Pons (tissue), 1 donor: Measurements from ENCODE around the gene FAM210A.
"Not testable (repeated sequence)": the region's sequence is repeated elsewhere in the genome, so short reads cannot be mapped to it uniquely, and the experiment has no call there.

Experiments used
- DNase-seq: peaks from one replicate; pipeline ENCODE4 v3.0.0-alpha.2; 2016; ENCODE audit warnings: low spot score

FAM210A gene, protein sequence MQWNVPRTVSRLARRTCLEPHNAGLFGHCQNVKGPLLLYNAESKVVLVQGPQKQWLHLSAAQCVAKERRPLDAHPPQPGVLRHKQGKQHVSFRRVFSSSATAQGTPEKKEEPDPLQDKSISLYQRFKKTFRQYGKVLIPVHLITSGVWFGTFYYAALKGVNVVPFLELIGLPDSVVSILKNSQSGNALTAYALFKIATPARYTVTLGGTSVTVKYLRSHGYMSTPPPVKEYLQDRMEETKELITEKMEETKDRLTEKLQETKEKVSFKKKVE

DNA sequence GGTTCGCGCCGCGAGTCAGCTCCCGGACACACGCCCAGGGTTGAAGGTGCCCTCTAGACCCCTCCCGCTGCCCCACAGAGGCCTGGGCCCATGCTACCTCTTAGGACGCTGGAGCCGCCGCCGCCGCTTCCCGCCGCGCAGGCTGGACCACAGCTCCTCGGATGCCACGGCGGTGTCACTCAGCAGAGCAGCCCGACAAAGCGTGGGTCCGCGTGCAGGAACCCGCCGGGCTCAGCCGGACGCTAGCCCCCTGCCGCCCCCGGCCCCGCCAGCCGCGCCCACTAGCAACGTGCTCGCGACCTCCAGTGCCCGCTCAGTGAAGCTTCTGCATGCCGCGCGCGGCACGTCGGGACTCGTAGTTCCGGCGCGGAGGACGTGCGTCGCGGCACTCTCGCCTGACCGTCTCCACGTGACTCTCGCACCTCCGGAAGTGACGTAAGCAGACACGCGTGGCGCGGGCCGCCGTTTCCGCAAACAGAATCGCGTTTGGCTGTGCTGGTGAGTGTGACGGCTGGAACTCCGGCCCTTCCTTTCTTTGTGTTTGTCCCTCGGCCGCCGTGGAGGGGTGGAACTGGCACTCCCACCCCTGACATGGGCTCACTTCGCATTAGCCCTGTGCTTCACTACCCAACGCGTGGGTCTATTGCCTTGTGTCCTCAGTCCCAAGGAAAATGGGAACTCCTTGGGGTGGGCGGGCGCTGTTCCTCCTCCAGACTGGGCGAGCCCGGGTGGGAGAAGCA lies at the start of gene FAM210A, which contains the start of gene RNMT:
Gene FAM210A, minus strand, starts transcription at position 327 of the 740 bp plus-strand sequence. CDS start 44,481 bp downstream, outside the sequence.
Gene RNMT, plus strand, starts transcription at position 442 of the 740 bp plus-strand sequence. CDS start 4,845 bp downstream, outside the sequence.
- peak; percentile 95 for DNase-seq

DNA sequence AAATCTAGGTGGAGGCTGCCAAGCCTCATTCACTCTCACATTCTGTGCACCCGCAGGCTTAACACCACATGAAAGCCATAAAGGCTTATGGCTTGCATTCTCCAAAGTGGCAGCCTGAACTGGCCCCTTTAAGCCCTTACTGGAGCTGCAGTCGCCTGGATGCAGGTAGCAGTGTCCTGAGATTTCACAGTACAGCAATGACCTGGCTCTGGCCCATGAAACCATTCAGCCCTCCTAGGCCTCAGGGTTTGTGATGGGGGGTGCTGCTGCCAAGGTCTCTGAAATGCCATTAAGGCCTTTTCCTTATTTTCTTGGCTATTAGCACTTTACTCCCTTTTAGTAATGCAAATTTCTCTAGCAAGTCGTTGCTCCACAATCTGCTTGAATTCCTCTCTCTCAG lies 48.7 kb upstream of the FAM210A start:
- no peak for DNase-seq

DNA sequence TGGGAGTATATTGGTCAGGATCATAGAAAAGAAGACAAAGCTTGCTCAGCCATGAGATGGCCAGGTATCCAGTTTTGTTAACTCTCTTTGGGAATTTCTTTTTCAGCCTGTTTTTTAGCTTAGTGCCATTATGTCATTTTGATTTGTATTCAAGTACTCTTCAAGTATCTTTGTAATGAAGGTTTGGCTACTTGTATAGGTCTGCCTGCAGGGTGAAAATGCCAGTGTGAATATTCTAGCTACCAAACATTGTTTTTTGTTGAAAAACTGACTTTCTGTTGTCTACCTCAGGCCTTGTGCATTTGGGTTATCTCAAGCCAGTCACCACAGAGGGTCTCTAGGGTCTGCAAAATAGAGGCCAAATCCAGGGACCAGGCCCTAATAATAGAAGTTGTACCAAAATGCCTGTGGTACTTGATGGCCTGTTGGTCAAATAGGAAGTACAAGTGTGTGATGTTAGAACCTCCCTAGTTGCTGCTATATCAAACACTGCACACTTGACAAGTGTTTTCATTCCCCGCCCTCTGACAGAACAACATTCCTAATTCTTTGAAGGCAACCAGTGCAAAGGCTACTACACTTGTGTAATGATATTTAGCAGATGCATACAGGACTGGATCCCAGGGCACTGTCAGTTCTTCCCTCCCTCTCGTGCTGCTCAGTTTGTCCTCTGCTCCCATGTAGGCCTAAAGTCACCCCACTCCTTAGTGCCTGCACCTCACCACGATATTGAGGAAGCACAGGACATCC lies 36.5 kb upstream of the FAM210A start:
- no peak for DNase-seq

DNA sequence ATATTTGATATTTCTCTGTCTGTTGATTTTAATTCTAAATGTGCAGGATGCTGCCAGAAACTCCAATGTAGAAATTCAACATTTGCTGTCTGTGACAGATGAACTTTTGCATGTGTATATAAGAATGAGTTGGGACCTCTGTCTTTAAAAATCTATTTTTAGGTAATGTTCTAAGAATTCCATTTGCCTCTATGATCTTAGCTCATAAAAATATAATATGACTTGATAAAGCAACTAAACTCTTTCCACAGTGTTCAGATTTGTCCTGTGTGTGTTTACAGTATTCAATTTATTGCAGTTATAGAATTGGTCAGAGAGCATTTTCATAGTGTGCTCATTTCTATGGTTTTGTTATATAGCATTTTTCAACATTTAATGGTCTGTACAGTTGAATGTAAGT lies 33.7 kb upstream of the FAM210A start:
- no peak for DNase-seq

DNA sequence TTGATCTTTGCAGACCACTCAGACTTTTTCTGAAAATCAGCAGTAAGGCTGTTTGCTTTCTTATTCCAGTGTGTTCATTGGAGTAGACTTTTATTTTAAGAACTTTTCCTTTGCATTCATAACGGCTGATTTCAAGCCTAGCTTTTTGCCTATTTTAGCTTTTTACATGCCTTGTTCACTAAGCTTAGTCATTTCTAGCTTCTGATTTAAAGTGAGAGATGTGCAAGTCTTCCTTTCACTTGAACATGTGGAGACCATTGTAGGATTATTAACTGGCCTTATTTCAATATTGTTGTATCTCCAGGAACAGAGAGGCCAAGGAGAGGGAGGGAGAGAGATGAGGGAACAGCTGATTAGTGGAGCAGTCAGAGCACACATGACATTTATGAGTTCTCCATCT lies 32.3 kb upstream of the FAM210A start:
- no peak for DNase-seq

DNA sequence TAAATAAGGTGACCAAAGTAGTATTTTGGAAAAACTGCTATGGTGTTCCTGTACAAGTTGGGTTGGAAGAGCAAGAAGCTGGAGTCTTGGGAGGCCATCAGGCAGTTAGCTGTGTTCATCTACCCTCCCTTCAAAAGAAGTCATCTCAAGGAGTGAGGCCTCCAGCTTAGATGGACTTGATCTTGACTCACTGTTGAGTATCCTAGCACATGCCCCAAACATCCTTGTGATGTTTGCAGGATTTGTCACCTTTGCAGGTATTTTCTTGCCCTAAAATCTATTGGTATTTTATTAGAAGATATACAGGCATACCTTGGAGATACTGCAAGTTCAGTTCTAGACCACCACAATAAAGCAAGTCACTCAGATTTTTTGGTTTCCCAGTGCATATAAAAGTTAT lies 30.3 kb upstream of the FAM210A start:
- DNase-seq: no peak

DNA sequence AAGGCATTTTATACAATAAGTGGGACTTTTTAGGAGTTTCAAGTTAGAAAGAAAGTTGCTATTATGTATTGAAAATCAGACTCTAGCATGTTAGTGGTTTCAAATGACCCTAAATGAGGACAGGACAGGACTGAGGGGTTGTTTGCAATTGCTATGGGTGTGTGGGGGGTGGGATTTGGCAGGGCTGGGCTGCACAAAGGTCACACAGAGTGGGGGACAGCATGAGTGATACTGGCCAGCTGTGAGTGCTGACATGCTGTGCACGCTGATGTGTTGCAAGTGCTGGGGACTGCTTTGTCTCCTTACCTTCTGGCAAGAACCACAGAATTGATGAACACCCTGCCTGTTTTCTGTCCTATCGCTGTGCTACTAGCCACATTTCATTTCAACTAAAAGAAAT lies 29.9 kb upstream of the FAM210A start:
- DNase-seq: no peak

DNA sequence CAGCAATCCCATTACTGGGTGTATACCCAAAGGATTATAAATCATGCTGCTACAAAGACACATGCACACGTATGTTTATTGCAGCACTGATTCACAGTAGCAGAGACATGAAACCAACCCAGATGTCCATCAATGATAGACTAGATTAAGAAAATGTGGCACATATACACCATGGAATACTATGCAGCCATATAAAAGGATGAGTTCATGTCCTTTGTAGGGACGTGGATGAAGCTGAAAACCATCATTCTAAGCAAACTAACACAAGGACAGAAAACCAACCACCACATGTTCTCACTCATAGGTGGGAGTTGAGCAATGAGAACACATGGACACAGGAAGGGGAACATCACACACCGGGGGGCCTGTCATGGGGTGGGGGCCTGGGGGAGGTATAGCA lies 25.2 kb upstream of the FAM210A start:
- not testable (repeated sequence) for DNase-seq

DNA sequence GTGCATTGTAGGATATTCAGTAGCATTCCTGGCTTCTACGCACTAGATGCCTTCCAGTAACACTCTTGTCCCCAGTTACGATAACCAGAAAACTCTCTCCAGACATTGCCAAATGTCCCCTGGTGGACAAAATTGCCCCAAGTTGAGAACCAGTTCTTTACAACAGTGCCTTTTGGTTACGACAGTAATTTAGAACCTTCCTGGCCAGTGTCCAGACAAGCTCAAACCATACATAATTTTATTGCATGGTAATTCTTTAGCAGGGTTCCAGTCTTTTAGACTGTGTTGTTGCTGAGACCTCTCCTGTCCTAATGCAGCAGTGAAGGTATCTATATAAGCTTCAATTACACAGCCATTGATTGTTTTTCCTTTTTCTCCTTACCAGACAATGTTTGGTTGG lies 20.3 kb upstream of the FAM210A start:
- no peak for DNase-seq

DNA sequence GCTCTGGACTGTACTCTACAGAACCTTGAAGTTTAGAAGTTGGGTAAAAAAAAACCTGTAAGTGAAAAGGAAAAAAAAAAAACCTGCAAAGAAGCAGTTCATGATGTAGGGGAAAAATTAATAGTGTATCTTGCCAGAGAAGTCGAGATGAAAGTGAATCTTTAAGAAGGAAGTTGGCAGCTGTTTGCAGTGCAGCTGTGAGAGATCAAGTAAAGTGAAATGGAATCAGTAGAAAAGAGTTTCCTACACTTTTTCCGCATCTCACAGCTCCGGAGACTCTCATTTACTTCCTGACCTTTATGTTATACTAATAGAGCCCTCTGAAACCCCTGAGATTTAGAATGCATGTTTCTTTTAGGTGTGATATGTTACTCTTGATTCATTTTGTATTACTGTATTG lies 19.3 kb upstream of the FAM210A start:
- DNase-seq: no peak

DNA sequence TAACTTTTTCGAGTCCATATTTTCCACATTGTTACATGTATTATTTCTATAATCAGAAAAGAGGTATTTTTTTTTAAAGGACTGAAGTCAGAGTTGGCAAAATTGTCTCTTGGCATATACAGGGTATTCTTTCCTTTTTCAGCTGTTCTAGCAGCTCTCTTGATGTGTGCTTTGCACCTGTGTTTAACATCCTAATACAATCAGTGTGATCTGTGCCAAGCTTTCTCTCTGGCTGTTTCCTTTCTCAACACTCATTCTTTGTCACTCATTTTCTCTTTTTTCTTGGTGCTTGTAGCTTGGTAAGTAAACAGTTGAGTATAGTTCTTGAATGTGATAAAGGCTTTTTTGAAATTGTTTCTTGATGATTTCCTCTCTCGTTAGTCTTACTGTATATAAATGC lies 9.3 kb upstream of the FAM210A start:
- DNase-seq: peak; percentile 8

DNA sequence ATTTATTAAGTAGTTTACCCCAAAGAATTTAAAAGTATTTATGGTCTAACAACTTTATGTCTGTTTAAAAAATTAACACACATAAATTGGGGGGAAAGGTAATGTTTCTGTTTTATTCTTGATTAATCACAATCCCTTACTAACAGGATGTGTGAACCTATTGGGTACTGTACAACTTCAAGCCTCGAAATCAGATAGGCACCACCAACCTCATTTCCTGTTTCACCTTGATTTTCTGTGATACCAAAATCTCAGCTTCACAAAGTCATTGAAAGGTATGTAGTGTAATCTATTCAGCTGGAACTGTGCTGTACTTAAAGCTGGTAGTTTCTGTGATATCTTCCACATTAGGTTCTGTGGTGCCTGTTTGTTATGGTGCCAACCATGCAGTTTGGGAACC lies 4.1 kb upstream of the FAM210A start:
- DNase-seq: no peak

DNA sequence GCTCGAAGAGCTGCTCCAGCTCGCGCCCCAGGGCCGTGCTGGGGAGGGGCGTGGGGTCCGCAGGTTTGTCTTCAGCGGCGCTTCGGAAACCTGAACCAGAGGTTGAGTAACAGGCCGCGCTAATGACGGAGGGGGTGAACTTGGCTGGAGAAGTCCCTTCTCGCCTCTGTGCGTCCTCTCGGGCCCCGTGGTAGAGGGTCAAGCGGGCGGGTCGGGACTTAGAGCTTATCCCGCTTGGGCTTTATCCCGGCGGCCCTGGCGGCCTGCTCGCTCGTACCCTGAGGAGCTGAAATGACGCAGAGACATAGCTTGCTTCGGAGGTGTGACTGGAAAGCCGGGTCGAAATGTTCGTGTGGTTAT lies 594 bp upstream of the FAM210A start:
- DNase-seq: no peak

DNA sequence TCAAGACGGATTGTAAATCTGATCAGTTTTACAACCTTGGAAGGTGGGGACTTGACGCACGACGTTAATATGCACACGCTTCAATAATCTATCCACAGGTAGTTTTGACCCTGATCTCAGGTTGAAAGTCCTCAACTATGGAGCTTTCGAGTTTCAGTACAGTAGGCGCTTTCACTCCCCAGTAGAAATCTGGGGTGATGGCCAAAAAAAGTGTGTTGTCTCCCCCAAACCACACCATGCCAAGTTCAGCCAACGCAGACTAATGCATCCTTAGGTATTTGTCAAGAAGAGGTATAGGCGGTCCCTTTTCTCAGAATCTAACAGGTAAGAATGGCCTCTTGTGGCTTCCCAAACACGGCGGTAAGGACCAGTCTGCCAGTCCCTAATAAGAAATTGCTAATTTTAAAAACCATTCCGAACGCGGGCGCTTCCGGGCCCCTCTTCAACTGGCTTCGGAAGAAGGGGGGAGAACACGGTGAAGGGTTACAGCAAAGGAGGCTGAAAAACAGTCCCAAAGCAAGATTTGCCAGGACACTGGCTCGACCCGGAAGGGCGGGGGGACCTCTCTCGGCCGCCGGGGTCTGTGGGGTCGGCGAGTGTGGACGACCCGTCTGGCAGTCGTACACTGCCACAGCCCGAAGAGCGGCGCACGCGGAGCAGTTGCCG lies 659 bp downstream of the FAM210A start:
- DNase-seq: peak; percentile 22

DNA sequence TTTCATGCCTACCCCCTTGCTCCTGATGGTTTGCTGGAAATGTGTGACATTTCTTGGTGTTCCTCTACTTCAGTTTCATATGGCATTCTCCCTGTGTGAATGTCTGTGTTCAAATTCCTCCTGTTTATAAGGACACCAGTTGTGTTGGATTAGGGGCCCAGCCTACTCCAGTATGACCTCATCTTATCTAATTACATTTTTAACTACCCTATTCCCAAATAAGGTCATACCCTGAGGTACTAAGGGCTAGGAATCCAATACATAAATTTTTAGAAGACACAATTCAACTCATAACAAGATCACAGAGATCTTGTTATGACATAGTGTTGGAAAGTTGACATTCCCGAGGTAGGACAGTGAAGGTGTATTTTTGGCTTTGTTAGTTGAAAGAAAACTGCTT lies 5.5 kb downstream of the FAM210A start:
- no peak for DNase-seq

DNA sequence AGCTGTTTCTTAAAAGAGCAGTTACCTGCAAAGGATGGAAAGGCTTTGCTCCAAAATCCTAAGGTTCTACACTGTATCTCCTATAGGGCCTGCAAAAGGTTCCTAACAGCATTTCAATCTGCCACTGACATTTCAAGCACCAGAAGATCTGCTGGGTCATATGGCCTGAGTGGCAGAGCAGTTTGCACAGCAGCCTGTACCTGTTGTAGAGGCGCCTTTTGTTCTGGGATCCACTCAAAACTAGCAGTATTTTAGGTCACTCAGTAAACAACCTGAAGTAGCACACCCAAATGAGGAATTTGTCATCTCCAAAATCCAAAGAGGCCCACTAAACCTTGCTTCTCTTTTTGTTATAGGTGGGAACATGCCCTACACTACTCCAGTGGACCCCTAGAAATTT lies 6.2 kb downstream of the FAM210A start:
- no peak for DNase-seq

DNA sequence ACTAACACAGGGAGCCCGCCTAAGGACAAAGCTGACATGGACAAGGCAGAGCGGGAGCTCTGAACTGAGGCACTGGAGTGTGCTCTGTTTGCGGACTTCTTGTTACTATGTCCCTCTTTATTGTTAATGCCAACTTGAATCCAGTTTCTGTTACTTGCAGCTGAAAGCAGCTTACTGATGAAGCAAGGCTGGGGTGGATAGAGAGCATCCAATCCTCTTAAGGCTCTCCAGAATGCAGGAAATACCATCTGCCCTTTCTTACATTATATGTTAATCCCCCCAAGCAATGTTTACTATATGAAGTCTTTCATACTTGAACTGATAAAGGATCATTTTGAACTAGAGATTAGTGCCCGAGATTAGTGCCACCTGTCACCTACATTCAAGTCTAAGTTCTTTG lies 9.4 kb downstream of the FAM210A start:
- DNase-seq: no peak

DNA sequence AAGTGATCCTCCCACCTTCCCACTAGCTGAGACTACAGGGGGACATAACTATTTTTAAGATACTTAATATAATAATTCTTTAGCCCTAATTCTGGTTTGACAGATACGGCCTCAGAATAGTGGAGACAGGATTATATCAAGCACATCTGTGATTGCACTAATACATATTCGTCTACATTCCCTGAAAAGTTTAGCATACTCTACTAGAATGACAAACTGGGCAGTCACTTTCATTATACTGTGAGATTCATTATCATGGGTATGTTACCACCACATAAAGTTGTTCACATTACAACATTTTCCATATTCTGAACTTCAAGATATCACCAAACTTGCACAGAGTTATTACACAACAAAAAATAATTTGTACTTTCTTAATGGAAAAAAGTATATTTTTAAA lies 11.0 kb downstream of the FAM210A start:
- DNase-seq: no peak

DNA sequence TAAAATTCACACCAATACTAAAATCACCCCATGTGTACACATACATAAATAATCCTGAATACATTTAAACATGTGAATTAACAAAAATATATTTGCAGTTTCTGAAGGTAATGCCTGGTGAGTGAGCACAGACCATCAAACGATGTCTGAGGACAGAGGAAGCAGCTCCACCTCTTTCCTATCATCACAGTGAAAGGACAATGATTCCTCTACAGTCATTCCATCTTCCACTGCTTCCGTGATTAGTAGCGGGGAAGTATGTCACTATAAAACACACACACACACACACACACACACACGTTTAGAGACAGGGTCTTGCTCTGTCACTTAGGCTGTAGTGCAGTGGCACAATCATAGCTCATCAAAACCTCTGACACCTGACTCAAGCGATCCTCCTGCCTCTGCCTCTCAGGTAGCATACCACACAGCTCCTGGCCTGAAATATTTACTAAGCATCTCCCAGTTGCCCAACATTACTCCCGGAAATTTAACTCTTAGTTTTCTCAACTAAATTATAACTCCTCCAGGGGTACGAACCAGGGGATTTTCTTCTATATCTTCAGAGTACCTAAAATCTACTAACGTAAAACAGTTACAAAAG lies 12.8 kb downstream of the FAM210A start:
- no peak for DNase-seq

DNA sequence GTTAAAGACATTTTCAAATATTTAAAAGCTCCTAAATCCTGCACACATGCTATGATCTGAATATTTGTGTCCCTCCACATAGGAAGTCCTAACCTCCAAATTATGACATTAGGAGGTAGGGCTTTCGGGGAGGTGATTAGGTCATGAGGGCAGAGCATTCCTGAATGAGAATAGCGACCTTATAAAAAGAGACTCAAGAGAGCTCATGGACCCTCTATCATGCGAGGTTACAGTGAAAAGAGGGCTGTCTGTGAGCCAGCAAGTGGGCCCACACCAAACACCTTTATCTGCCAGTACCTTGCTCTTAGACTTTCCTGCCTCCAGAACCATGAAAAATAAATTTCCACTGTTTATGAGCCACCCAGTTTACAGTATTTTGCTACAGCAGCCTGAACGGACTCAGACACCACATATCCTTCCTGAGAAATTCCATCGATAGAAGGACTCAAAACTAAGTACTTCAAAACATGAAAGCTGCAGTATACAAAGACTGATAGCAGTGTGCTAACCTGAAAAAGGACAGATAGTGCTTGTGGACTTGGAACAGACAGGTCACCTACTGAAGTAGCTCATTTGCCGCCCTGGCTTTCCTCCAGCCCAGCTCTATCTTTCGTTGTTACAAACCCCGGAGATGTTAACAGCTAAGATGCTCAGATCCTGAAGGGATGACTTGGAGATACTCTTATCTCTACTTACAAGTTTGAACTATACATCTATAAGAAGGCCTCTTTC lies 13.8 kb downstream of the FAM210A start:
- DNase-seq: no peak

DNA sequence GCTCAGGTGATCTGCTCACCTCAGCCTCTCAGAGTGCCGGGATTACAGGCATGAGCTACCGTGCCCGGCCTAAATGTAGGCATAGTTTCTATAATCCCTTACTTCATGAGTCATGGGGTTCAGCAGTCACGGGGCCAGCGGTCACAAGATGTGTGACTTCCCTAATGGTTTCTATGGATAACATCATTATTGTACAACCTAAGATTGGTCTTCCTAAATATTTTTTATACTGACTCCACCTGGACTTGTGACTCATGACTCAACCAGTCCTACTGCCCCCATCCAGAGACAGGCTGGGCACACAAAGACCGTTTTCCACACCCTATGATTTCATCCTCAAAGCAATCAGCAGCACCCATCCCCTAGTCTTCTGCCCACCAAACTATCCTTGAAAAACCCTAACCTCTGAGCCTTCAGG lies 15.9 kb downstream of the FAM210A start:
- no peak for DNase-seq
